DMS53 treated with DMSO at 0.1 percent for 48 hours (cell line): ENCODE data around the gene BABAM2.
A peak's percentile ranks its signal among the peaks of the same experiment; 100 is the strongest.
"Not testable (repeated sequence)": the region's sequence is repeated elsewhere in the genome, so short reads cannot be mapped to it uniquely, and the experiment has no call there.

Experiments
- DNase-seq: peaks from one replicate; lab custom pipeline; 2025; ENCODE audit not compliant: unreplicated experiment; lab: John Stamatoyannopoulos, UW

The BABAM2 gene

DNA sequence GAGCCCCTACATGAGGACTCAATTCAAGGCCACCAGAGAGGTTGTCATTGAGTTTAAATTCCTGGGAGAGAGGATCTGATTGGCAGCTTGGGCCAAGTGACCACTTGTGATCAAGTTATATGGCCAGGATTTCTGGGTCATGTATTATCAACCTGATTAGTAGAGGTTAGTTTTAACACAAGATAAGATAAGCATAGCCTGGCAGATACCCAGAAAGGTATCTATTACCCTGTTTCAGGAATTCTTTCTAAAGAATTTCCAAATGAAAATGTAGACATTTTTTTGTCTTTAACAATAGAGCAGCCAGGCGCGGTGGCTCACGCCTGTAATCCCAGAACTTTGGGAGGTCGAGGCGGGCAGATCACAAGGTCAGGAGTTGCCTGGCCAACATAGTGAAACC lies 50.5 kb downstream of the BABAM2 start:
- DNase-seq: no peak

DNA sequence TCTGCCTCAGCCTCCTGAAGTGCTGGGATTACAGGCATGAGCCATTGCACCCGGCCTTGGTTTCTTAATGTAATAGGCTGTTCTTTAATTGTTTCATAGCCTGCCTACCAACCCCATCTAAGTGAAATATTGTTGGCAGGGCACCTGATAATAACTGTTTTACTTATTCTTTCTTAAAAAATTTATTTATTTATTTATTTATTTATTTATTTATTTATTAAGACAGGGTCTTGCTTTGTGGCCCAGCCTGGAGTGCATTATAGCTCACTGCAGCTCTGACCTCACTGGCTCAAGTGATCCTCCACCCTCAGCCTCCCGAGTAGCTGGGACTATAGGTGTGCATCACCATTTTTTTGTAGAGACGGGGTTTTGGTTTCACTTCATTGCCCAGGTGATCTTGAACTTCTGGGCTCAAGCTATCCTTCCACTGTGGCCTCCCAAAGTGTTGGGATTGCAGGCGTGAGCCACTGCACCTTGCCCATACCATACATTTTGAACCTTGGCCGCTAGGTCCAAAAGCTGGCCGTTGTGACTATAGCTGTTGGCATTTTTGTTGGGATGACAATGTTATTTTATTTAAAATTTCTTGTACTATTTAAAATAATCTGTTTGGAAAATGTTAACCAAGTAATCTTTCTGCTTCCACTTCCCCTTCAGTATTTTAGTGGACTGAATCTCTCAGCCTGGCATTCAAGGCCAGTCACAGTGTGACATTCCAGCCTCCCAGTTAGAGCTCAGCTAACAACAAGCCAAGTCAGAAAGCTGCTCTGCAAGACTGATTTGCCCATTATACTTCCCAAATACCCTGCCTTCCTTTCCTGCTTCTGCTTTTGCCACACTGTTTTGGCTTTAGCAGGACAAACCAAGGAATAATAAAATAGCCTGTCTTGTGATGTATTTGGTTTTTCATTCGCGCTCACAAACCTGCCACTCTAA lies 52.4 kb downstream of the BABAM2 start:
- DNase-seq: no peak

DNA sequence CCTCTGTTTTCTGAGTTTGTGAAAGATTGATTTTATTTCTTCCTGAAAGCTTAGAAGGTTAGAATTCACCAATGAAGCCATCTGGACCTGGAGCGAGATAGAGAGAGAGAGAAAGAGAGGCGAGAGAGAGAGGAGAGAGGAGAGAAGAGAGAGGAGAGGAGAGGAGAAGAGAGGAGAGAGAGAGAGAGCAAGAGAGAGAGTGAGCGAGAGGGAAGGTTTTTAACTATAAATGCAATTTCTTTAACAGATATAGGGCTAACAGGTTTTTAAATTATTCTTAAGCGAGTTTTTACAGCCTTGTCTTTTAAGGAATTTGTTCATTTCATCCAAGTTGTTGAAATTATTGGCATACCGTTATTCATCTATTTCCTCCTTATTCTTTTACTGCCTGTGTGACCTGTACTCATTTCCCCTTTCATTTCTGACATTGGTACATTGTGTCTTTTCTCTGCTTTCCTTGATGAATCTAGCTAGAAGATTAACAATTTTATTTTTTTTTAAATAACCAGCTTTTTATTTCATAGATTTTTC lies 56.1 kb downstream of the BABAM2 start:
- no peak for DNase-seq

DNA sequence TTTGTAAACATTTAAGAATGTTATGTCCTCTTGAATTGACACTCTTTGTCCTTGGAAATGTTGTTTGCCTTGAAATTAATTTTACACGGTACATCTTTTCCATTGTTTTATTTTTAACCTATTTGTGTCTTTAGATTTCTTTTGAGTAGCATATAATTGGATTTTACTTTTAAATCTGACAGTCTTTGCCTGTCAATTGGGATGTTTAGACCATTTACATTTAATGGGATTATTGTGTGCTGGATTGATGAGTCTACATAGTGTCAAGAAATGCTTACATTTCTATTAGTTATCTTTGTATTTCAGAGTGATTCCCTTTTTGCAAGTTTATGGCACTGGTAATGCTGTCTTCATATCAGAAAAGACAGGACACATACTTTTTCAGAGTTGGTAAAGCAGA lies 61.5 kb downstream of the BABAM2 start:
- DNase-seq: no peak

DNA sequence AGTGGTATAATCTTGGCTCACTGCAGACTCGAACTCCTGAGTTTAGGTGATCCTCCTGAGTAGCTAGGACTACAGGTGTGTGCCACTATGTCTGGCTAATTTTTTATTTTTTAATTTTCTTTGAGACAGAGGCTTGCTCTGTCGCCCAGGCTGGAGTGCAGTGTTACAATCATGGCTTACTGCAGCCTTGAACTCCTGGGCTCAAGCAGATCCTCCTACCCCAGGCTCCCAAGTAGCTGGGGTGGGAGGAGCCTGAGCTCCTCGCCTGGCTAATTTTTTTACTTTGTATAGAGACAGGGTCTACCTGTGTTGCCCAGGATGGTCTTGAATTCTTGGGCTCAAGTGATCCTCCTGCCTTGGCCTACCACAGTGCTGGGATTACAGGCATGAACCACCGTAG lies 62.5 kb downstream of the BABAM2 start:
- no peak for DNase-seq

DNA sequence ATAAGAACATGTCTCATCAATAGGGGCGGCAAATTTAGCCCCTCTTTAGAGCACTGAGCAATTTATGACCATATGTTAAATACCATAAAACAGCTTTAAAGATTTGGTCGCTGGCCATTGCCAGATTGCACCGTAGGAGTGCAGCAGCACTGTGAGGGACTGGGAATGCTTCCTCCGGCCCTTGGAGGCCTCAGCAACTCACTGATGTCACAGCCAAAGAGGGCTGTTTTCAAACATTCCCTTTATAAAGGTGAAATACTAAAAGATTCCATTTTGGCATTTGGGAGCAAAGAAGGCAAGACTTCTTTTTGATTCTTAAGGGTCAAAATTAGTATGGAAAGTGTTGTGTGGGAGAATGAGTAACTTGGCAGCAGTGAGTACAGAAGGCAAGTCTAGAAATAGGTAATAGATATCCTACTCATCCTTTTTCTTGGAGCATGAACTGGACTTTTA lies 63.7 kb downstream of the BABAM2 start:
- DNase-seq: no peak

DNA sequence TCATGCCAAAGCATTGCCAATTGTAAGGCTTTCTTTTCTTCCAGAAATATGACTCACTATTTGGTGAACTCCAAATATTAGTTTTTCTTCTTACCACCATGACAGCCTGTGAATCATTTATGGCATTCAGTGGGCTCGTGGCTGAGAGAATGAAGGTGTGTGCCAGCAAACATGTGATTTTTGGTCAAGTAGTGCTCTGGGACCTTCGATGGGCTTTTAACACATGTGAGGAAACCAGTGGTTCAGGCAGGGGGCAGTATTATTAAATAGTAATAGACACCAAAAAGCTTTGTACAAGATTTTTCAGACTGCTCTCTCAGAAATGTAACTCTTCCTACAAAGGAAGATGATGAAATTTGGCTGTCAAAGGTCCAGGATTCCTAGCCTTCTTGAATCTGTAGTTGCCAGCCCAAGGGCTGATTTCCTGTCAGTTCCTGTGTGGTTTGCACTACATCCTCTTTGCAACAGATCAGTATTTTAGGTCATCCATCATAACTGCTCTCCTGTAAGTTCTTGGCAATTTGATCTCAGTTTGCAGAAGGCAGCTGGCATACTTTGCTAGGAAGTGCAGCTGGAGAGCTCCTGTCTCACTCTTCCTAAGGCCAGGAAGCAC lies 64.3 kb downstream of the BABAM2 start:
- DNase-seq: peak; percentile 11

DNA sequence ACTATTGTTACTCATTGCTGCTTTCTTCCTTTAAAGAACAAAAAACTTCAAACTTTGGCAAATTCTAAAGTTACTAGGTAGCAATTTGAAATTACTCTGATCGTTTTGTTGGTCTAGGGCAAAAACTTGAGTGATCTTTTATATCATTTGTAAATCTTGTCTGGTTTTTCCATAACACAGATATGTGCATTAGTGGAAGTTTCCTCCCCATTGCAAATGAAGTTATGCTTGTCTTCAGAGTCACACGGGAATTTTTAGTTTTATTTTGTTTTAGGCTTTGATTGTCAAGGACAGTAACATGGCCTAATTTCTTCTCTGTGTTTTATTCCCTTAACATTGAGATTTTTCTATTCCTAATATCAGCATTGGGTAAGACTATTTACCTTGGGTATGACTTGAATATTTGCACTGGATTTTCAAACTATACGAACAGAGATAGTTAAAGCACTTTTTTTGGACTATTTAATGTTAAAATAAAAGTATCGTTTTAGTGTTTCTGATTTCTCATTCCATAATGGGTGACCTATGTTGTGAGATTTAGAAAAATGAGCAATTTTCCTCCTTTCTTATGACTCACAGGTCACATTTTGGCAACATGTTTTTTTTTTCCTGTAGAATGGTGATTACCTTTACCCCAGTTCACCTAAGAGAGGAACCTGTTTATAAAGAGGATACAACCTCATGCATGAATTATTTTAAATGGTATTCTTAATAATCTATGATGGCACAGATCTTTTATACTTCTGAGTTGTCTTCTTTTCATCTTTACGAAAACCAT lies 65.0 kb downstream of the BABAM2 start:
- no peak for DNase-seq

DNA sequence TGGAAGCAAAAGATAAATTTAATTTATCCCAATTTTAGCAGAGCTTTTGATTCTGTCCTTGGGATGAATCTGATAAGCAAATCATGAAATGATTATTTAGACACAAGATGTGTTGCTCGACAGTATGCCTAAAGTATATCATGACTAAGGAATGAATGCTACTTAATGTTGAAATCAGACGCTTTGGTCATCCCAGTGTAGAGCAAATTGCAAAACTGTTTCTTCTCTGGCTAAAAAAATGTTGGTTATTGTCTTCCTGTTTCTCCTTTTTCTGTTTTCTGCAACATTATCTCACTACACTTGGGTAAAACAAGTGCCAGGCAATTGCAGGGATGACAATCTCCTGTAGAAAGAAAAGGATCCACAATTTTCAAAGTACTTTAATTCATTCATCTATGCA lies 66.4 kb downstream of the BABAM2 start:
- DNase-seq: no peak

DNA sequence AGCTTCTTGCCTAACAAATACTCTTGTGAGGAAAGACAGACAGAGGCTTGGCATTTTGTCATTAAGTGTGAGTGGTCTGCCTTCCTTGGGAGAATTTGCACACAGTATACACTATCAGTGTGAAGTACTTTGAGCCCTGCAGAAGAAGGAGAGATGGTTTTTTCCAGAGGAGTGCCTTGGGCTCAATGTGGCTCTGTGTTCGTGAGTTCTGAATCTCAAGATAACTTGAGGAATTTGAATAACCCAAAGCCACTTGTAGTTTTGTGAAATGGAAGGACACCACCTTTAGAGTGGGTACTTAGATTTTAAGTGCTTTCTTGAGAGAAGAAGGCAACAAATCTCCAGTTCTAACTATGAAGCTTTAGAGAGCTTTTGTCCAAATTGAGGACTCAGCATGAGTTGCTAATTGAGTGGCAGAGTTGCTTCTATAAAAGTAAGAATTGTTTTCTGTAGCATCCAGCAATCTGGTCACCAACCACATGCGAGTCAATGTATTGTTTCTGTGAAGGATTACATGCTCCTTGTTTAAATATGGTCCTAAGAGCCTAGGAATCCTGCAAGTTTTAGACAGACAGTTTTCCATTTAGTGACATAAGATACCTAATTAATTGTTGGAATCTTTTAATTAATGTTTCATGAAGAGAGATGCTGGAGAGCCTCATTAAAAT lies 68.3 kb downstream of the BABAM2 start:
- DNase-seq: no peak

DNA sequence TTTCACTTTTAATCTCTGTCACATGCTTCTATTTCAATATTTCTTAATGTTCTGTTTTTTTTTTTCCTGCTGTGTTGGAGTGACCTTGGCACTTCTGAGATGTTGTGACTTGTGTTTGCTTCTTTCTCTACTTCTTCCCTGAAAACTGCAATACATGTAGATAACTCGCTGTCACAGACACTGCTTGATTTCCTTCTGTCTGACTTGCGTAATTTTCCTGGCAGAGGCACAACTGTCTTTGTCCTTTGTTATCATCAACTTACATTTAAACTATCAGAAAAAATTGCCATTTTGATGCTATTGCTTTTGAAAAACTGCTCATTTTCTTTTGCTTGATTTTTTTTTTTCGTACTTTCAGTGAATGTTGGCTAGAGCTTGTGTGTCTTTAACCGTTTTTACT lies 69.0 kb downstream of the BABAM2 start:
- no peak for DNase-seq

DNA sequence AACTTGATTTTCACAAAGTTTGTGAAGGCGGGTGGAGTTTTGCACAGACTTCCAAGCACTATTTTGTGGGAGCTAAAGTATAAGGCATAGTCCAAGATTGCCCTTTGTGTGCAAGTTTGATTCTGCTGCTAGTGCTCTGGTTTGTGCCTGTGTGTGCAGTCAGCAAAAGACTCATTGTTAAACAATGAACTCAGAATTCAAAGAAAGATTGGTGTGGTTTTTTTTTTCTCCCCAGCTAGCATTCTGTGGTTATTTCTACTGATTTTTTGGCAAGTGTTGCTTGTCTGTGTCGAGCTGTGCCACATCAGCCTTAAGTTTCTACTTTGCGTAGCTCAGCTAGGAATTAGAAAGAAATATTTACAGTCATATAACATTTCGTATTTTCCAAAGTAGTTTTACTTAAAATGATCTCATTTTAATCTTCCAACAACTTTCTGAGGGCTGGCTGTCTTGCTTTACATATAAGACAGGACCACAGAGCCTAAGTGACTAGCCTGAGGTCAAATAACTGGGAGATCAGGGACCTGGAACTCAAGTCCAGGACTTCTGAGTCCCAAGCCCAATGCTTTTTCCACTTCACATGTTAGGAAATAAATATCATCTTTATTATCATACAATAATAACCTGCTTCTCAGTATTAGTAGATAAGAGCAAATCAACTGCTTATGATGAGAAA lies 69.8 kb downstream of the BABAM2 start:
- DNase-seq: no peak

DNA sequence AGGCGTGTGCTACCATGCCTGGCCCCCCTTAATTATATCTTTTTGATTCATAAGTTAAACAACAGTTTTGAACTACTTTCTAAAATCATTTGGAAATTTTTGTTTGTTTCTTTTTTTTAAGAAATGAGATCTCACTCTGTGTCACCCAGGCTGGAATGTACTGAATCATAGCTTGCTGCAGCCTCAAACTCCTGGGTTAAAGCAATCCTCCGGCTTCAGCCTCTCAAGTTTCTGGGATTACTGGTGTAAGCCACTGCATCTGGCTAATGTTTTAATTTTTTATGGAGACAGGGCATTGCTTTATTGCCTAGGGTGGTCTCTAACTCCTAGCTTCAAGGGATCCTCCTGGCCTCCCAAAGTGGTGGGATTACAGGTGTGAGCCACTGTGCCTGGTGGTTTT lies 71.5 kb downstream of the BABAM2 start:
- no peak for DNase-seq

DNA sequence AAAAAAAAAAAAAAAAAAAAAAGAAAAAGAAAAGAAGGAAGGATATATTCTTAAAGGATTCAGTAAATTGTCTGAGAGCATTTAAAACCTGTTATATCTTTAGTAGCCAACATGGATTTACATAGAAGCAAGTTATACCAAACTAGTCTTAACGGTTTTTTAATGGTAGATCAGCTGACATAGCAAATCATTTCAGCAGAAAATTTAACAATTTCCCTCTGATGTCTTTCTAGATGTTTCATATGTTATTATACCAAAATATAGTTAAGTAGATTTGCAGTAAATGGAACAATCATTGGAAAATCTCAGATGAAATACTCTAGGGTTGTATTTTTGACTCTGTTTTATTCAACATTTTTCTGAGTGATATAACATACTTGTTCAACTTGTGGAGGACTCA lies 72.9 kb downstream of the BABAM2 start:
- DNase-seq: no peak

DNA sequence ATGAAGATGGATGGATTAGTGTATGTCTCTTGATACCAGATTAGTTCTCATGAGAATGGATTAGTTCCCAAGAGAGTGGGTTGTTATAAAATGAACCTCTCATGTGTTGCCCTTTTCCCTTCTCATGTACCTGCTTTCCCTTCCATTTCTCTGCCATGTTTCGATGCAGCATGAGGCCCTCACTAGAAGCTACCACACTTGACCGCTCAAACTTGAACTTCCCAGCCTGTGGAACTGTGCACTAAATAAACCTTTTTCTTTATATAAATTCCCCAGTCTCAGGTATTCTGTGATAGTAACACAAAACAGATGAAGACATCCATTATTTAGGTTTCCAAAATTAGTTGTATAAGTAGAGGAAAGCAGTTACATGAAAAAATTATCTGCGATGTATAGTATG lies 73.5 kb downstream of the BABAM2 start:
- DNase-seq: no peak

DNA sequence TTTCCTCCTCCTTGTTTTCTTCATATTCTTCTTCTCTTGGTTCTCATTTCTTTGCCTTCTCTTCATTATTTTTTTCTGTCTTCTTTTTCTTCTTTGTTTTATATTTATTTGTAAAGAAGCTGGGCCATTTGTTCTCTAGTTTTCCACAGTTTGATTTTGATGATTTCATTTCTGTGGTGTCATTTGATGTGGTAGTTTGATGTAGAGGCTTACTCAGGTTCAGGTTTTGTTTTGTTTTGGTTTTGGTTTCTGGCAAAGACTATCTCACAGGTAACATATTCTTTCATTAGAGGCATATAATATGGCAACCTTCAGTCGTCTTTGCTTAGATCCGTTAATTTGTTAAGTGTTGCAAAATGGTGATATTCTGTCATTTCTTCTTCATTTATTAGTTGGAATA lies 75.3 kb downstream of the BABAM2 start:
- DNase-seq: no peak

DNA sequence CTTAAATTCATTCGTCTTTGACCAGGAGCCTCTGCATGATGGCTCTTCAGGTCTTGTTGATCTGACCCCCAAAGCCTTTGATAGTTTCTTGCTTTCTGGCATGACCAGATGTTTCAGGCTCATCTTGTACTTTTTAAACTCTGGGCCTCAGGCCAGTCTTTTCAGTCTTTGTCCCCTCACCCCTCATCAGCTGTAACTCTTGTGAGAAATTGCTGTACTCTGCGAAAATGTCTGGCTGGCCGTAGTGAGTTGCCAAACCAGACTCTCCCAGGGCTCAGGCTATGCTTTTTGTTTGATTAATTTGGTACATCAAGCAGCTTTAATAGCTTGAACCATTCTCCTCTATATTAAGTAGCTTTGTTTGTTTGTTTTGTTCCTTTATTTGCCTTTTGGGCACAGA lies 75.9 kb downstream of the BABAM2 start:
- no peak for DNase-seq

DNA sequence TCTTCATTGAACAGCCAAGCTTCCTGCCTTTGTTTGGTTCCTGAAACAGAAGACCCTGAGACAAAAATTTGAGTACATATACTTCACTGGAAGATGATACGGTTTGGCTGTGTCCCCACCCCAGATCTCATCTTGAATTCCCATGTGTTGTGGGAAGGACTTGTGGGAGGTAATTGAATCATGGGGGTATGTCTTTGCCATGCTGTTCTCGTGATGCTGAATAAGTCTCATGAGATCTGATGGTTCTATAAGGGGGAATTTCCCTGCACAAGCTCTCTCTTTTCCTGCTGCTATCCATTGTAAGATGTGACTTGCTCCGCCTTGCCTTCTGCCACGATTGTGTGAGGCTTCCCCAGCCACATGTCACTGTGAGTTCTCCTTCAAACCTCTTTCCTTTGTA lies 76.5 kb downstream of the BABAM2 start:
- DNase-seq: no peak

DNA sequence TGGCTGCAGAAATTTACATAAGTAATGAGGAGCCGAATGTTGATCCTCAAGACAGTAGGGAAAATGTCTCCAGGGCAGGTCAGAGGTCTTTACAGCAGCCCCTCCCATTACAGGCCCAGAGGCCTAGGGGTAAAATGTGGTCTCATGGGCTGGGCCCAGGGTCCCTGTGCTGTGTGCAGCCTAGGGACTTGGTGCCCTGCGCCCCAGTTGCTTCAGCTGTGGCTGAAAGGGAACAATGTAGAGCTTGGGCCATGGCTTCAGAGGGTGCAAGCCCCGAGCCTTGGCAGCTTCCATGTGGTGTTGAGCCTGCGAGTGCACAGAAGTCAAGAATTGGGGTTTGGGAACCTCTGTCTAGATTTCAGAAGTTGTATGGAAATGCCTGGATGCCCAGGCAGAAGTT lies 77.5 kb downstream of the BABAM2 start:
- DNase-seq: not testable (repeated sequence)

DNA sequence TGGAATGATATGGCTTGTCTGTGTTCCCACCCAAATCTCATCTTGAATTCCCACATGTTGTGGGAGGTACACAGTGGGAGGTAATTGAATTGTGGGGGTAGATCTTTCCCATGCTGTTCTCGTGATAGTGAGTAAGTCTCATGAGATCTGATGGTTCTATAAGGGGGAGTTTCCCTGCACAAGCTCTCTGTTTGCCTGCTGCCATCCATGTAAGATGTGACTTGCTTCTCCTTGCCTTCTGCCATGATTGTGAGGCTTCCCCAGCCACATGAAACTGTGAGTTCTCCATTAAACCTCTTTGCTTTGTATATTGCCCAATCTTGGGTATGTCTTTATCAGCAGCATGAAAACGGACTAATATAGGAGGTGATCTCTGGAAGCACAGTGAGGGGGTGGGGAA lies 78.4 kb downstream of the BABAM2 start:
- DNase-seq: not testable (repeated sequence)
